Measurements from ENCODE around the gene MS4A4A.

Gene MS4A4A

DNA sequence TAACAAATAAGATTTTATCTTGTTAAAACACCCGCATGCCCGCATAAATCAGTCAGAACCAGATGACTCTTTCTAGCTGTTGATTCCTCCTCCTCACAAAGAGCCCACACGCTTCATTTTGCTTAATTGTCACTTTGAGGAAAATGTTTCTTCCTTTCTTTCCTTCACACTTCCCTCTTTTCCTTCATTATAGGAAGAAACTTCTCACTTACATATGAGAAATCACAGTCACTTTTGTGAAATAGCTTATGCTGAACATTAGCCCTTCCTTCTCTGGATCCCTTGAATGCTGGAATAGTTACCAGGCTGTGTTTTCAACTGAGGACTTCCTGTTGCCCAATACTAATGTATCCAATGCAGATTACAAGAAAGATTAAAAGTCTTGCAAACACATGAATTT lies 52.4 kb downstream of the MS4A4A start:
- H3K27me3 ChIP-seq = no peaks in the 10 kb centered on the region
- H3K27ac ChIP-seq = no peak overlapping the region
- no peaks in the 10 kb centered on the region for H3K9me3 ChIP-seq
- H3K4me1 ChIP-seq (ENCODE audit: control insufficient read depth in 1 of 2, insufficient read depth in 1 of 2, low read depth in 1 of 2, low read length in 1 of 2) = peaks cover 0 to 5% of the 10 kb centered on the region in 2 experiments
- TF ChIP-seq, protein P1, sequence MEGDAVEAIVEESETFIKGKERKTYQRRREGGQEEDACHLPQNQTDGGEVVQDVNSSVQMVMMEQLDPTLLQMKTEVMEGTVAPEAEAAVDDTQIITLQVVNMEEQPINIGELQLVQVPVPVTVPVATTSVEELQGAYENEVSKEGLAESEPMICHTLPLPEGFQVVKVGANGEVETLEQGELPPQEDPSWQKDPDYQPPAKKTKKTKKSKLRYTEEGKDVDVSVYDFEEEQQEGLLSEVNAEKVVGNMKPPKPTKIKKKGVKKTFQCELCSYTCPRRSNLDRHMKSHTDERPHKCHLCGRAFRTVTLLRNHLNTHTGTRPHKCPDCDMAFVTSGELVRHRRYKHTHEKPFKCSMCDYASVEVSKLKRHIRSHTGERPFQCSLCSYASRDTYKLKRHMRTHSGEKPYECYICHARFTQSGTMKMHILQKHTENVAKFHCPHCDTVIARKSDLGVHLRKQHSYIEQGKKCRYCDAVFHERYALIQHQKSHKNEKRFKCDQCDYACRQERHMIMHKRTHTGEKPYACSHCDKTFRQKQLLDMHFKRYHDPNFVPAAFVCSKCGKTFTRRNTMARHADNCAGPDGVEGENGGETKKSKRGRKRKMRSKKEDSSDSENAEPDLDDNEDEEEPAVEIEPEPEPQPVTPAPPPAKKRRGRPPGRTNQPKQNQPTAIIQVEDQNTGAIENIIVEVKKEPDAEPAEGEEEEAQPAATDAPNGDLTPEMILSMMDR (IDR thresholded peaks at IDR 0.05) = no peak
- H3K4me3 ChIP-seq (ENCODE audit: low read depth in 1 of 2, low read length in 1 of 2) = no peak overlapping the region
- no peaks in the 10 kb centered on the region for H3K36me3 ChIP-seq

DNA sequence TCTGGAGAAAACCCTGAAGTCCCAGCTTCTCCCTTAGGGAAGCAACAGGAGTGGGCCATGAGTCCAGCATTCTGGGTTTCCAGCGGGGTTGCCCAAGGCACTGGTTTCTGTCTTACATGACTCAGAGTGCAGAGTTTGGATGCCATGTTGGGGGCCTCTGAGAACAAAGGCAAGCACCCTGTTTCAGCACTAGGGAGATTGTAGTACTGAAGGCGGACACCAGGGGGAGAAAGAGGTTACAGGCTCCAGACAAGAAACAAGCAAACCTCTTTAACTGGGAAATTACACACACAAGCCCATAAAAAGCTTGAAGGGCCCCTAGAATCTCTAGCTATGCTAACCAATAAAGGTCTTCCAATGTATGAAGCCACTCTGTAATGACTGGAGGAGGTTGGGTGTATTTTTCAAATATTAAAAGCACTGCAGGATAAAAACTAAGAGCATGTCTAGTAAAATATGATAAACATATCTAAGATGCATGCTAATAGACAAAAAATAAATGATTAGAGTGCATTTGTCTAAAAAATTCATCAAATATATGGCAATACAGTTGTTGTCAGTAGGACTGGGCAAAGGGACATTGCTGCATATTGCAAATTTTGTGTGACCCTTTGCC lies 53.6 kb downstream of the MS4A4A start:
- no peaks in the 10 kb centered on the region for H3K36me3 ChIP-seq
- TF ChIP-seq, protein P1 (IDR thresholded peaks at IDR 0.05) = peak; percentile 60
- no peaks in the 10 kb centered on the region for H3K9me3 ChIP-seq
- H3K27me3 ChIP-seq = no peaks in the 10 kb centered on the region
- H3K27ac ChIP-seq = no peak overlapping the region
- H3K4me1 ChIP-seq (ENCODE audit: control insufficient read depth in 1 of 2, insufficient read depth in 1 of 2, low read depth in 1 of 2, low read length in 1 of 2) = peaks cover 0 to 5% of the 10 kb centered on the region in 2 experiments
- H3K4me3 ChIP-seq (ENCODE audit: low read depth in 1 of 2, low read length in 1 of 2) = no peak overlapping the region

DNA sequence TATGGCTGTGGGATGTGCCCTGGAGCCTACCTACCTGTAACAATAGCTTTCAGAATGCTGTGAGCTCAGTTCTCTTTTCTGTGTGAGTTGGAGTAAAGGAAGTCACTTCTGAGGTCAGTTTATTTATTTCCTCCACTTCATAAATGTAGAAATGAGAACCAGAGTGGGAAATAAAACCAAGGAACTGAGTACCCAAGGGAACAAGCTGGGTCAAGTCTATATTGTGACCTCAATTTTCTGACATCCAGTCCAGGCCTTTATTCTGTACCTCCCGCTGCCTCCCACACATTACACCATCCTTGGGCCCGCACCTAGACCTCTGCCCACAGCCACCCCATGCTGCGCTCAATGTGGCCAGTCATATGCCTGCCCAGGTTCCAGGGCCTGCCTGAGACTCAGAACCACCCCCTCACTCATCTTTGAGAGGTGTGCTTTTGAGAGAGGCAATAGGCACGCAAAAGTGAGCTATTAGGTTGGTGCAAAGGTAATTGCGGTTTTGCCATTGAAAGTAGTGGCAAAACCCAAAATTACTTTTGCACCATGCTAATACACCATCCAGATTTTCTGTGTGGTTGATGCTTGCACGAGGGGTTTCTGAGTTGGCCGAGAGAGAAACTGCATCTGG lies 56.4 kb downstream of the MS4A4A start:
- peaks cover 0 to 5% of the 10 kb centered on the region in 2 experiments for H3K4me1 ChIP-seq (ENCODE audit: control insufficient read depth in 1 of 2, insufficient read depth in 1 of 2, low read depth in 1 of 2, low read length in 1 of 2)
- H3K4me3 ChIP-seq (ENCODE audit: low read depth in 1 of 2, low read length in 1 of 2) = no peak overlapping the region
- no peak overlapping the region for H3K27ac ChIP-seq
- no peaks in the 10 kb centered on the region for H3K9me3 ChIP-seq
- no peaks in the 10 kb centered on the region for H3K36me3 ChIP-seq
- TF ChIP-seq, protein P1 (IDR thresholded peaks at IDR 0.05) = no peak
- H3K27me3 ChIP-seq = no peaks in the 10 kb centered on the region

DNA sequence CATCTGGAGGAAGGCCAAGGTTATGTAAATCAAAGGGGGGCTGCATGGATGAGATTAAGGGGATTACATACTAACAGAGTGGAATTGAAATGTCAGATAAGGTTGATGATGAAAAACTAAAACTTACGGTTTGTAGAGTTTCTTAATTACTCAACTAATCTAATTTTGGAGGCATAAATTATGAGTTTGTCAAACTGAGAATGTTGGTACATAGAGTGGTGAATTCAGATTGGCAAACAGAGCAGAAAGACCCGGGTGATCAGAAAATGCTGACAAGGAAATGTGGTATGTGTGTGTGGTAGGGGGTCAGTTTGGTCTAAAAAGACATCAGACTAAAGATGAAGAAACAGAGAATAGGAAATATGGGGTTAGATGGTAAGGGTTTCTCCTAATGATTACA lies 57.6 kb downstream of the MS4A4A start:
- Histone ChIP-seq H3K36me3 (no peaks in the 10 kb centered on the region), H3K27me3 (no peaks in the 10 kb centered on the region), H3K27ac (no peak overlapping the region), H3K9me3 (no peaks in the 10 kb centered on the region), H3K4me1 (ENCODE audit: control insufficient read depth in 1 of 2, insufficient read depth in 1 of 2, low read depth in 1 of 2, low read length in 1 of 2) (peaks cover 0 to 2% of the 10 kb centered on the region in 2 experiments), H3K4me3 (ENCODE audit: low read depth in 1 of 2, low read length in 1 of 2) (no peak overlapping the region)
- TF ChIP-seq, protein P1 (IDR thresholded peaks at IDR 0.05) = no peak

DNA sequence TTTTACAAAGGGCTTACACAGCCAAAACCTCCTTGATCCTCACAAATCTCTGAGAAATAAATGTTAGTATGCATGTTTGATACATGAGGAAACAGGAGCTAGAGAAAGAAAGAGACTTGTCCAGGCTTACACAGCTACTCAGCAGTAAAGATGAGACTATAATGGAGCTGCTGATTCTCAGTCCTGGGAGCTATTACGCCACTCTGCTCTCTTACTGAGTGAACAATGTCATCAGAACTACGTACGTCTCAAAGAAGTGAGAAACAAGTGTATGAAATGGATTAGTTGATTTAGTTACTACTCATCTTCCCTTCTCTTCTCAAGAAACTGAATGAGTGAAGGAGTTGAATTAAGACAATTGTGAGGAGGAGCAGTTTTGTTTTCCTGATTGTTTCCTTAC lies 58.9 kb downstream of the MS4A4A start:
- Histone ChIP-seq H3K4me1 (ENCODE audit: control insufficient read depth in 1 of 2, insufficient read depth in 1 of 2, low read depth in 1 of 2, low read length in 1 of 2) (no peaks in the 10 kb centered on the region), H3K4me3 (ENCODE audit: low read depth in 1 of 2, low read length in 1 of 2) (no peak overlapping the region), H3K27ac (no peak overlapping the region), H3K27me3 (no peaks in the 10 kb centered on the region), H3K36me3 (no peaks in the 10 kb centered on the region), H3K9me3 (no peaks in the 10 kb centered on the region)
- TF ChIP-seq, protein P1 (IDR thresholded peaks at IDR 0.05) = no peak

All from neutrophil (primary cell).